ENCODE measurements around the gene GJD4.

Gene GJD4

GRCh38 chr10:35626971-35627507 lies 21.9 kb downstream of the GJD4 start:
- no peaks in the 10 kb centered on the region for H3K36me3 ChIP-seq (ENCODE audit: insufficient read depth, insufficient read length, low read length)
- H3K9me3 ChIP-seq (ENCODE audit: insufficient read depth, low read length): no peaks in the 10 kb centered on the region
- no peaks in the 10 kb centered on the region for H3K4me1 ChIP-seq (ENCODE audit: insufficient read depth, insufficient read length)
- H3K9ac ChIP-seq (ENCODE audit: insufficient read length, low read depth): no peak overlapping the region
- H3K27me3 ChIP-seq (ENCODE audit: insufficient read depth, insufficient read length): no peaks in the 10 kb centered on the region
- H3K4me3 ChIP-seq (ENCODE audit: insufficient read length, low read depth): no peak overlapping the region
- TF ChIP-seq SUZ12 (IDR thresholded peaks at IDR 0.05; ENCODE audit: extremely low read depth, insufficient read depth, insufficient read length): no peak
- no peak for TF ChIP-seq YY1 (IDR thresholded peaks at IDR 0.05; ENCODE audit: insufficient read depth, insufficient read length)
- no peak for TF ChIP-seq ZNF274 (IDR thresholded peaks at IDR 0.05; ENCODE audit: low read depth, low read length)
- DNase-seq (ENCODE audit: low read depth, low spot score): no peak

GRCh38 chr10:35631404-35631803 lies 26.3 kb downstream of the GJD4 start:
- H3K36me3 ChIP-seq (ENCODE audit: insufficient read depth, insufficient read length, low read length): no peaks in the 10 kb centered on the region
- no peaks in the 10 kb centered on the region for H3K4me1 ChIP-seq (ENCODE audit: insufficient read depth, insufficient read length)
- no peaks in the 10 kb centered on the region for H3K27me3 ChIP-seq (ENCODE audit: insufficient read depth, insufficient read length)
- H3K9ac ChIP-seq (ENCODE audit: insufficient read length, low read depth): no peak overlapping the region
- no peak for DNase-seq (ENCODE audit: low read depth, low spot score)
- H3K4me3 ChIP-seq (ENCODE audit: insufficient read length, low read depth): no peak overlapping the region
- H3K9me3 ChIP-seq (ENCODE audit: insufficient read depth, low read length): no peaks in the 10 kb centered on the region
- TF ChIP-seq SUZ12 (IDR thresholded peaks at IDR 0.05; ENCODE audit: extremely low read depth, insufficient read depth, insufficient read length) (no peak), ZNF274 (IDR thresholded peaks at IDR 0.05; ENCODE audit: low read depth, low read length) (no peak), YY1 (IDR thresholded peaks at IDR 0.05; ENCODE audit: insufficient read depth, insufficient read length) (no peak)

- Histone ChIP-seq H3K4me3 (ENCODE audit: insufficient read length, low read depth) (no peak overlapping the region), H3K27me3 (ENCODE audit: insufficient read depth, insufficient read length) (no peaks in the 10 kb centered on the region), H3K4me1 (ENCODE audit: insufficient read depth, insufficient read length) (no peaks in the 10 kb centered on the region), H3K36me3 (ENCODE audit: insufficient read depth, insufficient read length, low read length) (no peaks in the 10 kb centered on the region), H3K9ac (ENCODE audit: insufficient read length, low read depth) (no peak overlapping the region), H3K9me3 (ENCODE audit: insufficient read depth, low read length) (no peaks in the 10 kb centered on the region)
- DNase-seq (ENCODE audit: low read depth, low spot score): no peak
- TF ChIP-seq YY1 (IDR thresholded peaks at IDR 0.05; ENCODE audit: insufficient read depth, insufficient read length) (no peak), ZNF274 (IDR thresholded peaks at IDR 0.05; ENCODE audit: low read depth, low read length) (no peak), SUZ12 (IDR thresholded peaks at IDR 0.05; ENCODE audit: extremely low read depth, insufficient read depth, insufficient read length) (no peak)
Measured at GRCh38 chr10:35632027-35632426, 26.9 kb downstream of the GJD4 start.

GRCh38 chr10:35633006-35633980 lies 28.2 kb downstream of the GJD4 start:
- H3K9me3 ChIP-seq (ENCODE audit: insufficient read depth, low read length): no peaks in the 10 kb centered on the region
- no peak for TF ChIP-seq ZNF274 (IDR thresholded peaks at IDR 0.05; ENCODE audit: low read depth, low read length)
- no peak for TF ChIP-seq SUZ12 (IDR thresholded peaks at IDR 0.05; ENCODE audit: extremely low read depth, insufficient read depth, insufficient read length)
- no peak for TF ChIP-seq YY1 (IDR thresholded peaks at IDR 0.05; ENCODE audit: insufficient read depth, insufficient read length)
- no peak overlapping the region for H3K9ac ChIP-seq (ENCODE audit: insufficient read length, low read depth)
- no peak for DNase-seq (ENCODE audit: low read depth, low spot score)
- H3K4me3 ChIP-seq (ENCODE audit: insufficient read length, low read depth): no peak overlapping the region
- no peaks in the 10 kb centered on the region for H3K36me3 ChIP-seq (ENCODE audit: insufficient read depth, insufficient read length, low read length)
- H3K27me3 ChIP-seq (ENCODE audit: insufficient read depth, insufficient read length): no peaks in the 10 kb centered on the region
- no peaks in the 10 kb centered on the region for H3K4me1 ChIP-seq (ENCODE audit: insufficient read depth, insufficient read length)

- no peak overlapping the region for H3K9ac ChIP-seq (ENCODE audit: insufficient read length, low read depth)
- no peak for DNase-seq (ENCODE audit: low read depth, low spot score)
- H3K36me3 ChIP-seq (ENCODE audit: insufficient read depth, insufficient read length, low read length): peaks cover 7% of the 10 kb centered on the region
- H3K27me3 ChIP-seq (ENCODE audit: insufficient read depth, insufficient read length): no peaks in the 10 kb centered on the region
- H3K4me1 ChIP-seq (ENCODE audit: insufficient read depth, insufficient read length): peaks cover 5% of the 10 kb centered on the region
- TF ChIP-seq ZNF274 (IDR thresholded peaks at IDR 0.05; ENCODE audit: low read depth, low read length) (no peak), SUZ12 (IDR thresholded peaks at IDR 0.05; ENCODE audit: extremely low read depth, insufficient read depth, insufficient read length) (no peak), YY1 (IDR thresholded peaks at IDR 0.05; ENCODE audit: insufficient read depth, insufficient read length) (no peak)
- peaks cover 7% of the 10 kb centered on the region; the same call in 1 of the 2 replicates for H3K9me3 ChIP-seq (ENCODE audit: insufficient read depth, low read length)
- H3K4me3 ChIP-seq (ENCODE audit: insufficient read length, low read depth): no peak overlapping the region
Measured at GRCh38 chr10:35635576-35635975, 30.4 kb downstream of the GJD4 start.

GRCh38 chr10:35636956-35637355 lies 31.8 kb downstream of the GJD4 start:
- Histone ChIP-seq H3K9ac (ENCODE audit: insufficient read length, low read depth) (no peak overlapping the region), H3K36me3 (ENCODE audit: insufficient read depth, insufficient read length, low read length) (peaks cover 7% of the 10 kb centered on the region), H3K9me3 (ENCODE audit: insufficient read depth, low read length) (peaks cover 7% of the 10 kb centered on the region; the same call in 1 of the 2 replicates), H3K4me1 (ENCODE audit: insufficient read depth, insufficient read length) (peaks cover 5% of the 10 kb centered on the region), H3K27me3 (ENCODE audit: insufficient read depth, insufficient read length) (no peaks in the 10 kb centered on the region), H3K4me3 (ENCODE audit: insufficient read length, low read depth) (no peak overlapping the region)
- DNase-seq (ENCODE audit: low read depth, low spot score): no peak
- TF ChIP-seq ZNF274 (IDR thresholded peaks at IDR 0.05; ENCODE audit: low read depth, low read length) (no peak), YY1 (IDR thresholded peaks at IDR 0.05; ENCODE audit: insufficient read depth, insufficient read length) (no peak)

- TF ChIP-seq YY1 (IDR thresholded peaks at IDR 0.05; ENCODE audit: insufficient read depth, insufficient read length): no peak
- TF ChIP-seq SUZ12 (IDR thresholded peaks at IDR 0.05; ENCODE audit: extremely low read depth, insufficient read depth, insufficient read length): no peak
- no peak for TF ChIP-seq ZNF274 (IDR thresholded peaks at IDR 0.05; ENCODE audit: low read depth, low read length)
- Histone ChIP-seq H3K36me3 (ENCODE audit: insufficient read depth, insufficient read length, low read length) (peaks cover 7% of the 10 kb centered on the region), H3K27me3 (ENCODE audit: insufficient read depth, insufficient read length) (no peaks in the 10 kb centered on the region), H3K9ac (ENCODE audit: insufficient read length, low read depth) (no peak overlapping the region), H3K9me3 (ENCODE audit: insufficient read depth, low read length) (peaks cover 7% of the 10 kb centered on the region; the same call in 1 of the 2 replicates), H3K4me1 (ENCODE audit: insufficient read depth, insufficient read length) (peaks cover 5% of the 10 kb centered on the region), H3K4me3 (ENCODE audit: insufficient read length, low read depth) (no peak overlapping the region)
- DNase-seq (ENCODE audit: low read depth, low spot score): no peak
Measured at GRCh38 chr10:35637462-35637861, 32.3 kb downstream of the GJD4 start.
